ENCODE data around the gene CDCA5.

Gene CDCA5

GRCh38 chr11:65113839-65114238 is 30.0 kb upstream of the CDCA5 start:
- H3K4me3 Mint-ChIP-seq: peak overlapping the region; percentile 89
- peaks cover 69% of the 10 kb centered on the region for H3K4me1 Mint-ChIP-seq (ENCODE audit: low read depth)
- no peaks in the 10 kb centered on the region for H3K27me3 Mint-ChIP-seq
- peaks cover 67% of the 10 kb centered on the region for H3K36me3 Mint-ChIP-seq (ENCODE audit: low read depth)
- no peaks in the 10 kb centered on the region for H3K9me3 Mint-ChIP-seq
- H3K27ac Mint-ChIP-seq: peak overlapping the region; percentile 85
- DNase-seq: no peak

- Mint-ChIP-seq H3K27me3 (no peaks in the 10 kb centered on the region), H3K9me3 (no peaks in the 10 kb centered on the region), H3K4me1 (ENCODE audit: low read depth) (peaks cover 64% of the 10 kb centered on the region), H3K27ac (peak overlapping the region; percentile 85), H3K36me3 (ENCODE audit: low read depth) (peaks cover 64% of the 10 kb centered on the region), H3K4me3 (peak overlapping the region; percentile 89)
- DNase-seq: no peak
Observed at GRCh38 chr11:65113361-65113756, 29.5 kb upstream of the CDCA5 start.

DNA sequence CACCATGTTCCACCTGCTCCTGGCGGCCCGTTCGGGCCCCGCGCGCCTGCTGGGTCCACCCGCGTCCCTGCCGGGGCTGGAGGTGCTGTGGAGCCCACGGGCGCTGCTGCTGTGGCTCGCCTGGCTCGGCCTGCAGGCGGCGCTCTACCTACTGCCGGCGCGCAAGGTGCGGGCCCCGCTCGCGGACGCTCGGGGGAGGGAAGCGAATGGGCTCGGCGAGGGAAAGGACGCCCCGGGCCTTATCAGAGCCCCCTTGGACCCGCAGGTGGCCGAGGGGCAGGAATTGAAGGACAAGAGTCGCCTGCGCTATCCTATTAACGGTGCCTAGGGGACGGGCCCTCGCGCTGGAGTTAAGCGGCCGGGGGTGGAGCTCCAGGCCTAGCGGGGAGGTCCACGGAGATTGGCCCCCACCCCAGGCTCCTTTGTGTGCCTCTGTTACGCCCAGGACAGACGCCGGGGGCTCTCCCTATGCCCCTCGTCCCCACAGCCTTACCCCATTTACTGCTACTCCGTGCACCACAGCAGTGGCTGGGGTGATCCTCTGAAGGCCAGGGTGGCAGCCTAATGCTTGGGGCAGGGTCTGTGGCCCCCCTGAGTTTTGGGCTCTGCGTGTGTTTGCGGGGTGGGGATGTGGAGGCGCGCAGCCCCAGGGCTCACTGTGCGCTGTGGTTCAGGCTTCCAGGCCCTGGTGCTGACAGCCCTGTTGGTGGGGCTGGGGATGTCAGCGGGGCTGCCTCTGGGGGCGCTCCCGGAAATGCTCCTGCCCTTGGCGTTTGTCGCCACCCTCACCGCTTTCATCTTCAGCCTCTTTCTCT is 28.9 kb upstream of the CDCA5 start:
- DNase-seq: peak; percentile 86
- H3K4me3 Mint-ChIP-seq: peak overlapping the region; percentile 89
- H3K9me3 Mint-ChIP-seq: no peaks in the 10 kb centered on the region
- peak overlapping the region; percentile 85 for H3K27ac Mint-ChIP-seq
- H3K4me1 Mint-ChIP-seq (ENCODE audit: low read depth): peaks cover 59% of the 10 kb centered on the region
- H3K27me3 Mint-ChIP-seq: no peaks in the 10 kb centered on the region
- H3K36me3 Mint-ChIP-seq (ENCODE audit: low read depth): peaks cover 60% of the 10 kb centered on the region

- Mint-ChIP-seq H3K4me1 (ENCODE audit: low read depth) (peaks cover 59% of the 10 kb centered on the region), H3K27me3 (no peaks in the 10 kb centered on the region), H3K9me3 (no peaks in the 10 kb centered on the region), H3K36me3 (ENCODE audit: low read depth) (peaks cover 61% of the 10 kb centered on the region), H3K27ac (peak within 1 kb of the TSS; percentile 92), H3K4me3 (peak within 1 kb of the TSS; percentile 89)
- peak; percentile 93 for DNase-seq
Observed at GRCh38 chr11:65111744-65112545, 28.1 kb upstream of the CDCA5 start, which contains the start of gene TM7SF2. Gene TM7SF2 (plus strand): TSS chr11:65111872. CDS start chr11:65112016, 144 bp downstream.

- Mint-ChIP-seq H3K4me1 (ENCODE audit: low read depth) (peaks cover 53% of the 10 kb centered on the region), H3K27me3 (no peaks in the 10 kb centered on the region), H3K9me3 (no peaks in the 10 kb centered on the region), H3K36me3 (ENCODE audit: low read depth) (peaks cover 58% of the 10 kb centered on the region), H3K4me3 (peak overlapping the region; percentile 89), H3K27ac (peak overlapping the region; percentile 92)
- no peak for DNase-seq
Observed at GRCh38 chr11:65111159-65111743, 27.4 kb upstream of the CDCA5 start.

DNA sequence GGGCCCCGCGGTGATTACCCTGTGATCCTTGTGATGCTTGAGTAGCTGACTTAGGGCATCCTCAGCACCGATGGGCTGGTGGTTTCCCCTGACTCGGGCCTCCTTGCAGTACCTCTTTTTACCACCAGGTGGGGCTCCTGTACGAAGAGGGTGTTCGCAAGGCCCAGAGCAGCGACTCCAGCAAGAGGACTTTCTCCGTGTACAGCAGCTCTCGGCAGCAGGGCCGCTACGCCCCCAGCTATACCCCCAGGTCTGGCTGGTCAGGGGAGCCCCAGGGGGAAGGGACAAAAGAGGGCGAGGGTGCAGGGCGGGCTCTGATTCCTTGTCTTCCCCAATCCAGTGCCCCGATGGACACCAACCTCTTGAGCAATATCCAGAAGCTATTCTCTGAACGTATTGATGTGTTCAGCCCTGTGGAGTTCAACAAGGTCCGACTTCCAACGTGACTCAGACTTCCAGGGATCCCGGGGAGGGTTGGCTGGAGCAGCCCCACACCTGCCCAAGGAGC is 26.6 kb upstream of the CDCA5 start:
- no peaks in the 10 kb centered on the region for H3K9me3 Mint-ChIP-seq
- no peaks in the 10 kb centered on the region for H3K27me3 Mint-ChIP-seq
- peaks cover 48% of the 10 kb centered on the region for H3K4me1 Mint-ChIP-seq (ENCODE audit: low read depth)
- H3K36me3 Mint-ChIP-seq (ENCODE audit: low read depth): peaks cover 58% of the 10 kb centered on the region
- H3K27ac Mint-ChIP-seq: peak overlapping the region; percentile 92
- H3K4me3 Mint-ChIP-seq: no peak overlapping the region
- DNase-seq: peak; percentile 99

DNA sequence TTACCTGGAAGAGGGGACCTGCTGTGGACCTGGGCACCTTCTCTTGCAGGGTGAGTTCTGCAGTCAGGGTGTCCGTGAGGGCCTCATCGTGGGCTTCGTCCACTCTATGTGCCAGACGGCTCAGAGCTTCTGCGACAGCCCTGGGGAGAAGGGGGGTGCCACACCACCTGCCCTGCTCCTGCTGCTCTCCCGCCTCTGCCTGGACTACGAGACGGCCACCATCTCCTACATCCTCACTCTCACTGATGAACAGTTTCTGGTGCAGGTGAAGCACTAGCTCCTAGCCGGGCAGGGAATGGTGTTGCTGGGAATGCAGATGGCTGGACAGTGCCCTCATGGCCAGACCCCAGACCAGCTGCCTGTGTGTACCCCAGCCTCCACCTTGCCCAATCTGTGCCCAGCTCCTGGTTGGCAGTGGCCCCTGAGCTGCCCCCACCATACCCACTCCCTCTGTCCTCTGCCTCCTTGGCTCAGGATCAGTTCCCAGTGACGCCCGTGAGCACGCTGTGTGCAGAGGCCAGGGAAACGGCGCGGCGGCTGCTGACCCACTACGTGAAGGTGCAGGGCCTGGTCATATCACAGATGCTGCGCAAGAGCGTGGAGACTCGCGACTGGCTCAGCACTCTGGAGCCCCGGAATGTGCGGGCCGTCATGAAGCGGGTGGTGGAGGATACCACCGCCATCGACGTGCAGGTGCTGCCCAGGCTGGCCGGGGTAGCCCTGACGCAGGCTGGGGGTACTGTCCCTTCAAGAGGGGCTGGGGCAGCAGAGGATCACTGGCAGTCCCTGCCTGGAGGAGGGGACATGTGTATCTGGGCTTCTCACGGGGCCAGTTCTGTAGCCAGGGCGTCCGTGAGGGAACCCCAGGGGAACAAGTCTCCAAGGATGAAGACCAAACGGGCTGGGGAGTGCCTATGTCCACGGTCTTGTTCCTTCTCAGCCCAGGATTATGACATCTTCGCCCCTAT is 25.7 kb upstream of the CDCA5 start:
- H3K4me3 Mint-ChIP-seq: no peak overlapping the region
- DNase-seq: no peak
- H3K27ac Mint-ChIP-seq: peak overlapping the region; percentile 92

GRCh38 chr11:65108469-65109123 is 24.8 kb upstream of the CDCA5 start:
- Mint-ChIP-seq H3K4me3 (no peak overlapping the region), H3K27me3 (no peaks in the 10 kb centered on the region), H3K27ac (no peak overlapping the region), H3K4me1 (ENCODE audit: low read depth) (peaks cover 43% of the 10 kb centered on the region), H3K36me3 (ENCODE audit: low read depth) (peaks cover 66% of the 10 kb centered on the region), H3K9me3 (no peaks in the 10 kb centered on the region)
- DNase-seq: no peak

More for the DNA sequence above, 25.7 kb upstream of the CDCA5 start:
- Mint-ChIP-seq H3K9me3 (no peaks in the 10 kb centered on the region), H3K36me3 (ENCODE audit: low read depth) (peaks cover 61% of the 10 kb centered on the region), H3K27me3 (no peaks in the 10 kb centered on the region), H3K4me1 (ENCODE audit: low read depth) (peaks cover 47% of the 10 kb centered on the region)

- no peak overlapping the region for H3K4me3 Mint-ChIP-seq
- no peaks in the 10 kb centered on the region for H3K9me3 Mint-ChIP-seq
- no peak for DNase-seq
- peaks cover 72% of the 10 kb centered on the region for H3K36me3 Mint-ChIP-seq (ENCODE audit: low read depth)
- peaks cover 38% of the 10 kb centered on the region for H3K4me1 Mint-ChIP-seq (ENCODE audit: low read depth)
- no peaks in the 10 kb centered on the region for H3K27me3 Mint-ChIP-seq
- H3K27ac Mint-ChIP-seq: no peak overlapping the region
Observed at GRCh38 chr11:65107751-65108468, 24.1 kb upstream of the CDCA5 start.

DNA sequence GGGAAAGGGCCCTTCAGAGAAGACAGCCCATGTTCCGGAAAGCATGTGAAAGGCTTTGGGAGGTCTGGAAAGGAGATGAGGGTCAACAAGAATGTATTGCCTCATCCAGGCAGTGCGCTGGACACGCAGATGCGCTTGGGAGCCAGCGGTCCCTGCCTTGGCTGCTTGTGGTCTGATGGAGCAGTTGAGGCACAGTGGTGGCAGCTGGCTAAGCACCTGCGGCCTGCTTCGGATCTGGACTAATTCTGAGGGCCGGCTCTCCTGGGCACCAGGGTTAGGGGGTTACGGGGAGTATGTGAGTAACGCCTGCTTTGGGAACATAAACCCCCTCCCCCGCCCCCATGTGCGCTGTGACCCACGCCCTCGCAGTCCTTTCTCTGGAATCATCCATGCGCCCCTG is 23.2 kb upstream of the CDCA5 start:
- H3K4me3 Mint-ChIP-seq: no peak overlapping the region
- no peaks in the 10 kb centered on the region for H3K27me3 Mint-ChIP-seq
- peak overlapping the region; percentile 16 for H3K27ac Mint-ChIP-seq
- DNase-seq: no peak
- H3K9me3 Mint-ChIP-seq: no peaks in the 10 kb centered on the region
- H3K4me1 Mint-ChIP-seq (ENCODE audit: low read depth): peaks cover 36% of the 10 kb centered on the region
- peaks cover 80% of the 10 kb centered on the region for H3K36me3 Mint-ChIP-seq (ENCODE audit: low read depth)

DNA sequence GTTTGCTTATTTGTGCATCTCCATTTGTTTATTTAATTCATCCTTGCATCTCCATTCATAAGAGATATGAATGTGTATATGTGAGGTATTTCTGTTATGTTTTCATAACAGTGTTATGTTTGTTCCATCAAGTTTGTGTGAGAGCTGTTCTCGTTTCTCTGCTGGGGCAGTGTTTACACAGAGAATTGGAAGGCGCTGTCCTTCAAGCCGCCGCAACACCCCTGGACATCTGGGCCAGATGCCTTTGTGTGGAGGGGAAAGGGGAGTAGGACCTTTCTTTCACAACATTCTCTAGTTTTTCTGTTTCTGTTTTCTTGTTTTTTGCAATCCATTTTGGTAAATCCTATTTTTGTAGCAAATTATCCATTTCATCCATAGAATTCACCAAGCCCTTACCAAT is 20.8 kb upstream of the CDCA5 start:
- peaks cover 15% of the 10 kb centered on the region for H3K4me1 Mint-ChIP-seq (ENCODE audit: low read depth)
- peak overlapping the region; percentile 18 for H3K27ac Mint-ChIP-seq
- H3K27me3 Mint-ChIP-seq: no peaks in the 10 kb centered on the region
- H3K9me3 Mint-ChIP-seq: no peaks in the 10 kb centered on the region
- peaks cover 75% of the 10 kb centered on the region for H3K36me3 Mint-ChIP-seq (ENCODE audit: low read depth)
- no peak for DNase-seq
- H3K4me3 Mint-ChIP-seq: no peak overlapping the region

DNA sequence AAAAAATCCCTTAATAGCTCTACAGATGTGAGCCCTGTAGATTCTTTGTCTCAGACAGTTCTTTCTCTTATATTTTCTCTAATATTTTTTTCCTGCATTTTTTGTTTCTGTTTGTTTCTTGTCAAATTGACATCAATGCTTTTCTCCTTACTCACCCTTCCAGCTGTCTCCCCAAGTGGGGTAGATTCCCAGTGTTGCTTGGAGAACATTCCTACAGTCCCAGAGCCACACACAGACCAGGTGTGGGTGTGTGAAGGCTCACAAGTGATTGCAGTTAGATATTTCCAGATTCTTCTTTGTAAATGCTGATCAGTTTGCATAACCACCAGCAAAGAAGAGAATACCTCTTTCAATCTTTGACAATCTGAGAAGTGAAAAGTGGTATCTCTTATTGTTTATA is 19.6 kb upstream of the CDCA5 start:
- Mint-ChIP-seq H3K36me3 (ENCODE audit: low read depth) (peaks cover 74% of the 10 kb centered on the region), H3K4me1 (ENCODE audit: low read depth) (peaks cover 19% of the 10 kb centered on the region), H3K27me3 (no peaks in the 10 kb centered on the region), H3K27ac (peak overlapping the region; percentile 65), H3K4me3 (no peak overlapping the region), H3K9me3 (no peaks in the 10 kb centered on the region)
- no peak for DNase-seq
